GM12865 (cell line): ENCODE results near the gene BMP6.

Source experiments
- DNase-seq: peaks from one replicate; pipeline ENCODE4 v3.0.0; 2010; ENCODE audit warnings: low read depth
- H3K4me3 ChIP-seq: 2 replicates; pipeline ENCODE4 v1.5.1; 2011; ENCODE audit warnings: mild to moderate bottlenecking, low read depth, low read length, control low read depth
- TF ChIP-seq, protein P1 (sequence below): IDR thresholded peaks from 2 replicates; pipeline ENCODE4 v1.5.1; 2011; ENCODE audit warnings: low read length, control low read depth, low read depth, inconsistent platforms; ENCODE audit not compliant: insufficient read depth; ENCODE audit errors: missing control alignments

The BMP6 gene

DNA sequence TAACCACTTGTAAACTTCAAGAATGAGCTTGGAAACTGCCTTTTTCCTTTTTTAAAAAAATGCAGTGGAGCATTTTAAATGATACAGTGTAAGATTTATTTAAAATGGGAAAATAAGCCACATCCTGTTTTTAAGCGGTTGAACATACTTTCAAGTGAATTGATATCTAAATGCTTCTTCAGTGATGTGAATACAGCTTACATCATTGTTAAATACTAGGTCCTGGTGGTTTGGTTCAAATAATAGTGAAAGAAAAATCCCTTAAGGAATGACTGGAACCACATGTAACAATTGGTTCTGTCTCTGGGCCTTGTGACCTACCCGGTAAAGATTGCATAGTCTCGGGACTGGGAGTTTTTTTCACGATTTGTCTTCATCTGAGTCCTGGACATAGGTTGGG, 44.2 kb downstream of the BMP6 start:
- H3K4me3 ChIP-seq, result no peak overlapping the region
- DNase-seq, result no peak
- TF ChIP-seq, protein P1, sequence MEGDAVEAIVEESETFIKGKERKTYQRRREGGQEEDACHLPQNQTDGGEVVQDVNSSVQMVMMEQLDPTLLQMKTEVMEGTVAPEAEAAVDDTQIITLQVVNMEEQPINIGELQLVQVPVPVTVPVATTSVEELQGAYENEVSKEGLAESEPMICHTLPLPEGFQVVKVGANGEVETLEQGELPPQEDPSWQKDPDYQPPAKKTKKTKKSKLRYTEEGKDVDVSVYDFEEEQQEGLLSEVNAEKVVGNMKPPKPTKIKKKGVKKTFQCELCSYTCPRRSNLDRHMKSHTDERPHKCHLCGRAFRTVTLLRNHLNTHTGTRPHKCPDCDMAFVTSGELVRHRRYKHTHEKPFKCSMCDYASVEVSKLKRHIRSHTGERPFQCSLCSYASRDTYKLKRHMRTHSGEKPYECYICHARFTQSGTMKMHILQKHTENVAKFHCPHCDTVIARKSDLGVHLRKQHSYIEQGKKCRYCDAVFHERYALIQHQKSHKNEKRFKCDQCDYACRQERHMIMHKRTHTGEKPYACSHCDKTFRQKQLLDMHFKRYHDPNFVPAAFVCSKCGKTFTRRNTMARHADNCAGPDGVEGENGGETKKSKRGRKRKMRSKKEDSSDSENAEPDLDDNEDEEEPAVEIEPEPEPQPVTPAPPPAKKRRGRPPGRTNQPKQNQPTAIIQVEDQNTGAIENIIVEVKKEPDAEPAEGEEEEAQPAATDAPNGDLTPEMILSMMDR, result no peak

DNA sequence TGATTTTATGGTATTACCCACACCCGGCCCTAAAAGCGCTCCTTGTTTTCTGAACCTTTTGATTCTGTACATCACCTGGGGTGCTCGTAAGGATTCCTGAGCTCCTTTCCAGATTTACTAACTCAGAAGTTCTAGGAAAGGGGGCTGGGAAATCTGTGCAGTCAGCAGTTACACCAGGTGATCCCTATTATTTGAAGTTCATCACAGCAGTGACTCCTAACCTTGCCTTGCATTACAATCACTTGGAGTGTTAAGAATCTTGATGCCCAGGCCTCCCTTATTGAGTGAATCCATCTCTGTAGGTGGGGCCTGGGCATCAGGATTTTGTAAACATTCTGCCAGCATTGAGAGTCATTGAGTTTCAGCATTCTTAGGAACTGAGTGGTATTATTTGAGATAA, 44.7 kb downstream of the BMP6 start:
- H3K4me3 ChIP-seq, result no peak overlapping the region
- TF ChIP-seq, protein P1, result no peak
- DNase-seq, result no peak

DNA sequence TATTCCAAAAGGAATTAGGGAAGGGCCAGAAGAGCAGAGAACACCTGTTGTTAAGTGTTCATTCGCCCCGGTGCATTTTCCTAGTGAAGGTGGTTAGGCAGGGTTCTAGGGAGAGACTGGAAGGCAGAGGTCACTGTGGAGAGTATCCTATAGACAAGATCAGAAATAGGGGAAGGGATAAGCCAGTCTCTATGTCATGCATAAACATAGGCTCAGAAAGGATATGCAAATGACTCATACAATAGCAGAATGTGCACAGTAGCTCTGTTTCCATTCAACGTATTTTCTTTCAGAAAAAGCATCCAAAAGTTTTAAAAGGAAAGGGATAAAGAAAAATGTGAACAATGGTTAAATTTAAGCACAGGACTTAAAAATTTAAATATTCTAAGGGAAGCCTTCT, 47.4 kb downstream of the BMP6 start:
- TF ChIP-seq, protein P1, result no peak
- no peak overlapping the region for H3K4me3 ChIP-seq
- DNase-seq, result no peak

DNA sequence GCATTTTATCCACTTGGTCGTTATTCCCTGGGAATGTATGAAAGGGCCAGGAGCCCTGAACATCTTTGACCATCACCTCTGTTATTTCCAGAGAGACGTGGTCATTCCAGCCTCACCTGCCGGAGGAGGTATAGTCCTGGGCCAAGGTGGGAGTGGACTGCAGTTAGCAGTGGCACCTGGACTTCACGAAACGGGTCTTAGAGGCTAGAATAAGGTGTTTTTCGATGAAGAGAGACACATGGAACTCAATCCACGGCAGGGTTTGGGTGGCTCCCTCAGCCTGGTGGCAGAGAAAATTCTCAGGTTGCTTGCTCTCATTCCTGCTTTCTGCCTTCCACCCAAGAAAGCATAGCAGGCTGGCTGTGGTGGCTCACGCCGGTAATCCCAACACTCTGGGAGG, 48.0 kb downstream of the BMP6 start:
- TF ChIP-seq, protein P1, result no peak

DNA sequence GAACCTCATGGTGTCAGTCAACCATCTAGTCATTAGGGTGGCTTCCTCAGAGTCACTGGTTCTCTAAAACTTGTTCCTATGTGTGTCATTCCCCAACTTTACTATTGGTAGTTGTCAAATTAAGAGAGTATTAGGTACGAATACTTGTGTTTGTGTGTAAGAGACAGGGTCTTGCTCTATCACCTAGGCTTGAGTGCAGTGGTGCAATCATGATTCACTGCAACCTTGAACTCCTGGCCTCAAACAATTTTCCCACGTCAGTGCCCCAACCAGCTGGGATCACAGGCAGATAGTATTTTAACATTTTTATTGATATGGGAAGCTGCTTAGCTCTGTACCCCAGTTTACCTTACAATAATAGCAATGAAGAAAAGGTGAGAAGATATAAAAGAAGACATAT, 50.6 kb downstream of the BMP6 start:
- TF ChIP-seq, protein P1, result no peak
- DNase-seq, result no peak
- no peak overlapping the region for H3K4me3 ChIP-seq

More for the DNA sequence above, 48.0 kb downstream of the BMP6 start:
- no peak for DNase-seq
- H3K4me3 ChIP-seq, result no peak overlapping the region

DNA sequence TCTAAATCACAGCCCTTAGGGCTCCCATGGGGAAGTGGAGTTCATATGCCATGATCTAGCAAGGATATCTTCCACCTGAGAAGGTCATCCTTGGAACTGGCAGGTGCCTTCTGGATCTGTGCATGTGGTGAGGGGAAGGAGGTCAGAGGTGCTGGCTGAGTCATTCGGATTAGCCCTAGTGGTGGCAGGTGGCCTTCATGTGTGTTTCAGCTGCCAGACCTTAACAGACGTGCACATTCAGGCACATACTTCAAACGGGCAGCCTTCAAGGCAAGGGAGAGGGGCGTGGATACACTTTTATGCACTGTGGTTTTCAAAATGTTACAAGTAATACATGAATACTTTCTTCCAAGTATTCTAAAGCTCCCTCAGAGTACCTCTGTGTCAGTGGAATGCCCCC, 51.2 kb downstream of the BMP6 start:
- H3K4me3 ChIP-seq, result no peak overlapping the region
- peak; percentile 6 for DNase-seq
- TF ChIP-seq, protein P1, result no peak

DNA sequence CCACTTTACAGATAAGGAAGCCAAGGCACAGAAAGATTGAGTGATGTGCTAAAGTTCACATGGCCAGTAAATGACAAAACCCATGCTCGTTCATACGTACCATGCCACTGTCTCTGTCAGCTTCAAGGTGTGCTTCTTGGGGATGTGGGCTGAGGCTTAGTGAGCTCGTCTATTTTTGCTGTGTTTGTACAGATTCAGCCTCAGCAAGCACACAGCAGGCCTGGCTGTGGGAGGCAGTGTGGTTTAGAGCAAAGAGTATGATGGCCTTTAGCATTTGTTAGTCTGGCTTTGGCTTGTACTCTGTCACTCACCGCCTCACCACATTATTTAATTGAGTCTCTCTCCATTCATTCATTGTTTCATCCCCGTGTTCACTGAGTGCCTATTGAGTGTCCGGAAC, 55.3 kb downstream of the BMP6 start:
- no peak overlapping the region for H3K4me3 ChIP-seq
- DNase-seq, result peak; percentile 7
- TF ChIP-seq, protein P1, result no peak
